ENCODE measurements around the gene PLCB1. TPM values are rescaled to one million over a fixed set of nuclear protein-coding genes. Genes with fewer than 3 reads are reported as not detected.

Gene PLCB1
- total and polyA plus RNA-seq, 10 of the 15 experiments (the other 5 are each of a cell fraction or from before 2014, with no cell fraction given), result 0.05 to 5.3 (median 0.17) TPM; not detected in 1

GRCh38 chr20:8414586-8415274, 282.7 kb downstream of the PLCB1 start:
- BruUV-seq (replicated peaks), result no TSS peak
- Histone ChIP-seq H3K9ac (ENCODE audit: control insufficient read depth, insufficient read depth, low read length) (no peak overlapping the region), H4K20me1 (ENCODE audit: control insufficient read depth, insufficient read depth) (no peaks in the 10 kb centered on the region), H3K27ac (ENCODE audit: control insufficient read depth, insufficient read depth) (no peak overlapping the region), H3K4me1 (ENCODE audit: control insufficient read depth, insufficient read depth, low read length) (no peaks in the 10 kb centered on the region), H3K36me3 (ENCODE audit: control insufficient read depth in 2 of 2, insufficient read depth in 2 of 2, low read length in 1 of 2) (no peaks in the 10 kb centered on the region), H3K4me2 (ENCODE audit: control insufficient read depth, insufficient read depth) (no peak overlapping the region), H3K4me3 (no peak overlapping the region), H2AFZ (ENCODE audit: control insufficient read depth, low read depth, low read length) (no peak overlapping the region), H3K27me3 (replicated peaks in 1 of 2; ENCODE audit: control insufficient read depth in 2 of 2, insufficient read depth in 2 of 2, low read length in 1 of 2) (no peaks in the 10 kb centered on the region), H3K79me2 (ENCODE audit: control insufficient read depth, insufficient read depth, low read length) (no peaks in the 10 kb centered on the region), H3K9me3 (replicated peaks; ENCODE audit: control insufficient read depth, insufficient read depth, low read length) (no peaks in the 10 kb centered on the region)
- ChIA-PET RAD21 (ENCODE audit: unreplicated experiment) (interaction anchor here (1.2 to 1.8 kb wide), 4 partner anchors 10 to 26 kb away, joined by 3 to 8 read pairs (median 4); no protein-coding TSS in a partner anchor), CTCF (interaction anchor here (0.7 to 3.2 kb wide), 6 partner anchors 9 to 25 kb away, joined by 3 to 11 read pairs (median 6); no protein-coding TSS in a partner anchor), POLR2A (interaction anchor here (1.4 kb wide), 1 partner anchor 10 kb away, joined by 3 read pairs; no protein-coding TSS in a partner anchor), SMC1A (ENCODE audit: uncharacterized antibody, unreplicated experiment) (interaction anchor here (1.5 to 6.5 kb wide), 4 partner anchors 9 to 24 kb away, joined by 5 to 68 read pairs (median 9); no protein-coding TSS in a partner anchor)
- FAIRE-seq, result no peak
- in situ Hi-C loops (cut with MboI) (no loop called here), intact Hi-C loops (cut with micrococcal nuclease; ENCODE audit: unreplicated experiment) (no loop called here)
- peak; percentile 61 for DNase-seq (ENCODE audit: low read depth, low spot score)
- ATAC-seq, result peak; percentile 88
- TF ChIP-seq GATAD2B (conservative IDR thresholded peaks at IDR 0.05; ENCODE audit: low read depth) (peak; percentile 40; the same call in 1 of the 2 replicates), CBX5 (IDR thresholded peaks at IDR 0.05; ENCODE audit: low read depth) (no peak), ASH2L (IDR thresholded peaks at IDR 0.05; ENCODE audit: borderline replicate concordance, low read depth) (no peak), EED (IDR thresholded peaks at IDR 0.05; ENCODE audit: low read depth) (no peak), CREB1 (IDR thresholded peaks at IDR 0.05; ENCODE audit: low read depth) (no peak), FOS (IDR thresholded peaks at IDR 0.05; ENCODE audit: borderline replicate concordance, extremely low read depth, insufficient read length) (no peak), NR2F1 (conservative IDR thresholded peaks at IDR 0.05) (peak; percentile 87), CHD4 (IDR thresholded peaks at IDR 0.05) (no peak), POLR2A (IDR thresholded peaks at IDR 0.05; ENCODE audit: low read depth, low read length) (no peak), IRF4 (IDR thresholded peaks at IDR 0.05; ENCODE audit: low read depth, low read length) (0 out of 2 replicates have a peak, but pooled peaks have one; percentile 6), CEBPZ (IDR thresholded peaks at IDR 0.05; ENCODE audit: low read depth, low read length) (no peak), WRNIP1 (IDR thresholded peaks at IDR 0.05; ENCODE audit: borderline replicate concordance, low read depth, low read length) (no peak), YY1 (IDR thresholded peaks at IDR 0.05; ENCODE audit: low read depth, low read length) (no peak), ZNF217 (IDR thresholded peaks at IDR 0.05) (no peak), TBL1XR1 (IDR thresholded peaks at IDR 0.05; ENCODE audit: low read depth, low read length) (no peak), STAT1 (conservative IDR thresholded peaks at IDR 0.05) (no peak), KAT2A (conservative IDR thresholded peaks at IDR 0.05; ENCODE audit: control insufficient read depth, low read depth, low read length) (no peak), STAT3 (IDR thresholded peaks at IDR 0.05; ENCODE audit: low read depth, low read length) (no peak), BCL3 (IDR thresholded peaks at IDR 0.05; ENCODE audit: borderline replicate concordance, insufficient read depth, low read depth, low read length, poor library complexity, severe bottlenecking) (no peak), ZSCAN29 (IDR thresholded peaks at IDR 0.05) (no peak)
